Parietal lobe (tissue), 1 donor: ENCODE data around the gene STPG4. TPM values are rescaled to one million over a fixed set of nuclear protein-coding genes. Genes with fewer than 3 reads are reported as not detected.

Experiments used
- total RNA-seq: library from RNA; depleted of rRNA; stranded (reverse); fragments of >200 nt; gene quantifications from one replicate; pipeline ENCODE4 v1.2.3, GENCODE V29; 2014

The STPG4 gene, protein sequence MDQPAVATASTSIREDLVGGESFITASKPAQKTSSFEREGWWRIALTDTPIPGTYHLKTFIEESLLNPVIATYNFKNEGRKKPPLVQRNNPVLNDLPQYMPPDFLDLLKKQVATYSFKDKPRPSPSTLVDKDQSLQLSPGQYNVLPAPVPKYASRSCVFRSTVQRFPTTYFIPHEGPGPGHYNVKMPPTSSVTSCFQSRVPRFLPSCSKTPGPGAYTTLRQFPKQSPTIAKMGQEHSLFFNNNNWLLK
- total RNA-seq: 1.9 TPM

GRCh38 chr2:47155091-47155876, at the start of gene STPG4:
Gene STPG4 (minus strand): TSS chr2:47155308. CDS start chr2:47155251, 57 bp downstream.

Other genes starting within 250 kb of the STPG4 start
- gene MCFD2, start 239.5 kb downstream of the STPG4 start, total RNA-seq: 40.7 TPM
- 14.1 TPM for gene TTC7A, start 214.1 kb downstream of the STPG4 start, total RNA-seq
- gene CALM2, start 21.2 kb upstream of the STPG4 start, total RNA-seq: 630 TPM
- 16.3 TPM for gene EPCAM, start 214.0 kb upstream of the STPG4 start, total RNA-seq
- gene MSH2, start 247.8 kb upstream of the STPG4 start, total RNA-seq: 77.9 TPM